ENCODE results near the gene DCC.

Gene DCC

GRCh38 chr18:53101536-53102105 lies 761.6 kb downstream of the DCC start:
- Histone ChIP-seq H3K4me1 (ENCODE audit: control insufficient read depth, insufficient read depth, low read length) (no peaks in the 10 kb centered on the region), H3K36me3 (ENCODE audit: control insufficient read depth, insufficient read depth, low read length, severe bottlenecking) (no peaks in the 10 kb centered on the region), H3K9ac (ENCODE audit: low read length) (no peak overlapping the region), H3K9me3 (ENCODE audit: control insufficient read depth, low read length) (no peaks in the 10 kb centered on the region), H3K27me3 (replicated peaks; ENCODE audit: control insufficient read depth, insufficient read depth, low read length) (no peaks in the 10 kb centered on the region), H3K4me3 (ENCODE audit: low read length) (no peak overlapping the region)
- no peak for DNase-seq (ENCODE audit: low read depth)

GRCh38 chr18:53114441-53114840 lies 774.4 kb downstream of the DCC start:
- Histone ChIP-seq H3K36me3 (ENCODE audit: control insufficient read depth, insufficient read depth, low read length, severe bottlenecking) (no peaks in the 10 kb centered on the region), H3K4me1 (ENCODE audit: control insufficient read depth, insufficient read depth, low read length) (no peaks in the 10 kb centered on the region), H3K4me3 (ENCODE audit: low read length) (no peak overlapping the region), H3K9me3 (ENCODE audit: control insufficient read depth, low read length) (peaks cover 4% of the 10 kb centered on the region), H3K27me3 (replicated peaks; ENCODE audit: control insufficient read depth, insufficient read depth, low read length) (no peaks in the 10 kb centered on the region), H3K9ac (ENCODE audit: low read length) (no peak overlapping the region)
- DNase-seq (ENCODE audit: low read depth) = no peak

GRCh38 chr18:53115876-53116585 lies 776.0 kb downstream of the DCC start:
- H3K4me1 ChIP-seq (ENCODE audit: control insufficient read depth, insufficient read depth, low read length) = no peaks in the 10 kb centered on the region
- H3K4me3 ChIP-seq (ENCODE audit: low read length) = peak overlapping the region; percentile 71
- no peaks in the 10 kb centered on the region for H3K27me3 ChIP-seq (replicated peaks; ENCODE audit: control insufficient read depth, insufficient read depth, low read length)
- DNase-seq (ENCODE audit: low read depth) = no peak
- H3K9me3 ChIP-seq (ENCODE audit: control insufficient read depth, low read length) = no peaks in the 10 kb centered on the region
- no peak overlapping the region for H3K9ac ChIP-seq (ENCODE audit: low read length)
- H3K36me3 ChIP-seq (ENCODE audit: control insufficient read depth, insufficient read depth, low read length, severe bottlenecking) = no peaks in the 10 kb centered on the region

GRCh38 chr18:53117851-53118250 lies 777.9 kb downstream of the DCC start:
- no peaks in the 10 kb centered on the region for H3K27me3 ChIP-seq (replicated peaks; ENCODE audit: control insufficient read depth, insufficient read depth, low read length)
- no peak overlapping the region for H3K4me3 ChIP-seq (ENCODE audit: low read length)
- H3K9ac ChIP-seq (ENCODE audit: low read length) = no peak overlapping the region
- no peak for DNase-seq (ENCODE audit: low read depth)
- H3K9me3 ChIP-seq (ENCODE audit: control insufficient read depth, low read length) = no peaks in the 10 kb centered on the region
- no peaks in the 10 kb centered on the region for H3K36me3 ChIP-seq (ENCODE audit: control insufficient read depth, insufficient read depth, low read length, severe bottlenecking)
- no peaks in the 10 kb centered on the region for H3K4me1 ChIP-seq (ENCODE audit: control insufficient read depth, insufficient read depth, low read length)

- H3K27me3 ChIP-seq (replicated peaks; ENCODE audit: control insufficient read depth, insufficient read depth, low read length) = no peaks in the 10 kb centered on the region
- H3K4me3 ChIP-seq (ENCODE audit: low read length) = no peak overlapping the region
- H3K4me1 ChIP-seq (ENCODE audit: control insufficient read depth, insufficient read depth, low read length) = no peaks in the 10 kb centered on the region
- no peaks in the 10 kb centered on the region for H3K36me3 ChIP-seq (ENCODE audit: control insufficient read depth, insufficient read depth, low read length, severe bottlenecking)
- no peak overlapping the region for H3K9ac ChIP-seq (ENCODE audit: low read length)
- no peak for DNase-seq (ENCODE audit: low read depth)
- H3K9me3 ChIP-seq (ENCODE audit: control insufficient read depth, low read length) = no peaks in the 10 kb centered on the region
Measured at GRCh38 chr18:53126210-53126609, 786.2 kb downstream of the DCC start.

DNA sequence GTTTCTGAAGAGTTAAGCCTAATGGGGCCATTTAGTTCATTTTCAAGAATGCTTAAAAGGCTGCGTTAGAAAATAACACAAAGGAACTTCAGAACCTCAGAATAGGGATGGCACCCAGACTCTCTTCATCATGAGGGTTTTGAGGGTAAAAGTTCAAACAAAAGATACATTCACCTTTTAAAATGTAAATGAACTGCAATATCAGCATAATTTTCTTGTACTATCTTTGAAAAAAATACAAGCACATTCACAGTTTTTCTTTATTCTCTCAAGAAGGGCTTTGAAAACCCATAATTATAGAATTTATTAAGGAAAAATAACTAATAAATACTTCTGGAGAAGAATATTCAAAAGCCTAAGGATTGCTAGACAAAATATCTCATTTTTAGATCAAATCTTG lies 791.0 kb downstream of the DCC start:
- Histone ChIP-seq H3K4me3 (ENCODE audit: low read length) (no peak overlapping the region), H3K27me3 (replicated peaks; ENCODE audit: control insufficient read depth, insufficient read depth, low read length) (no peaks in the 10 kb centered on the region), H3K9me3 (ENCODE audit: control insufficient read depth, low read length) (no peaks in the 10 kb centered on the region), H3K9ac (ENCODE audit: low read length) (no peak overlapping the region), H3K4me1 (ENCODE audit: control insufficient read depth, insufficient read depth, low read length) (no peaks in the 10 kb centered on the region), H3K36me3 (ENCODE audit: control insufficient read depth, insufficient read depth, low read length, severe bottlenecking) (no peaks in the 10 kb centered on the region)
- DNase-seq (ENCODE audit: low read depth) = no peak

DNA sequence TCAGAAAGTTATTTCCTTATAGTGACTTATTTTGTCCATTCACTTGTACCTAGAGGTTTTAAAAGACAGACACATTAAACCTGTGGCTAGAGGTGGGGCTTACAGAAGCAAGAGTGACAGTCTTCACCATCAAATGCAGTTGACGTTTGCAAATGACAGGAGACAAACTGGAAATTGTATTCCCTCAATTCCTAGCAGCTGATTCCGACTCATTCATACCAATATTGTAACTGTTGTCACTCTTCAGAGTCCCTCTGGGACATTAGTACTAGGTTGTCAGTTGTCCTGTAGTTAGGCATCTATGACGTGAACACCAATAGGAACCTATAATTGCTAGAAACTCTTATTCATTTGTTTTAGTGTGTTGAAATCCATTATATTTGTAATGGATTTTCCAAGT lies 794.7 kb downstream of the DCC start:
- peaks cover 5% of the 10 kb centered on the region for H3K9me3 ChIP-seq (ENCODE audit: control insufficient read depth, low read length)
- no peaks in the 10 kb centered on the region for H3K36me3 ChIP-seq (ENCODE audit: control insufficient read depth, insufficient read depth, low read length, severe bottlenecking)
- no peaks in the 10 kb centered on the region for H3K4me1 ChIP-seq (ENCODE audit: control insufficient read depth, insufficient read depth, low read length)
- DNase-seq (ENCODE audit: low read depth) = no peak
- no peak overlapping the region for H3K4me3 ChIP-seq (ENCODE audit: low read length)
- no peaks in the 10 kb centered on the region for H3K27me3 ChIP-seq (replicated peaks; ENCODE audit: control insufficient read depth, insufficient read depth, low read length)
- H3K9ac ChIP-seq (ENCODE audit: low read length) = no peak overlapping the region

GRCh38 chr18:53135654-53136053 lies 795.7 kb downstream of the DCC start:
- Histone ChIP-seq H3K4me1 (ENCODE audit: control insufficient read depth, insufficient read depth, low read length) (no peaks in the 10 kb centered on the region), H3K36me3 (ENCODE audit: control insufficient read depth, insufficient read depth, low read length, severe bottlenecking) (no peaks in the 10 kb centered on the region), H3K9ac (ENCODE audit: low read length) (no peak overlapping the region), H3K4me3 (ENCODE audit: low read length) (no peak overlapping the region), H3K9me3 (ENCODE audit: control insufficient read depth, low read length) (peaks cover 5% of the 10 kb centered on the region), H3K27me3 (replicated peaks; ENCODE audit: control insufficient read depth, insufficient read depth, low read length) (no peaks in the 10 kb centered on the region)
- no peak for DNase-seq (ENCODE audit: low read depth)

- Histone ChIP-seq H3K4me3 (ENCODE audit: low read length) (no peak overlapping the region), H3K9me3 (ENCODE audit: control insufficient read depth, low read length) (peaks cover 5% of the 10 kb centered on the region), H3K9ac (ENCODE audit: low read length) (no peak overlapping the region), H3K36me3 (ENCODE audit: control insufficient read depth, insufficient read depth, low read length, severe bottlenecking) (no peaks in the 10 kb centered on the region), H3K27me3 (replicated peaks; ENCODE audit: control insufficient read depth, insufficient read depth, low read length) (no peaks in the 10 kb centered on the region), H3K4me1 (ENCODE audit: control insufficient read depth, insufficient read depth, low read length) (no peaks in the 10 kb centered on the region)
- DNase-seq (ENCODE audit: low read depth) = no peak
Measured at GRCh38 chr18:53139746-53140500, 799.9 kb downstream of the DCC start.

- Histone ChIP-seq H3K9me3 (ENCODE audit: control insufficient read depth, low read length) (peaks cover 4% of the 10 kb centered on the region), H3K4me1 (ENCODE audit: control insufficient read depth, insufficient read depth, low read length) (no peaks in the 10 kb centered on the region), H3K9ac (ENCODE audit: low read length) (no peak overlapping the region), H3K36me3 (ENCODE audit: control insufficient read depth, insufficient read depth, low read length, severe bottlenecking) (no peaks in the 10 kb centered on the region), H3K4me3 (ENCODE audit: low read length) (no peak overlapping the region), H3K27me3 (replicated peaks; ENCODE audit: control insufficient read depth, insufficient read depth, low read length) (no peaks in the 10 kb centered on the region)
- DNase-seq (ENCODE audit: low read depth) = no peak
Measured at GRCh38 chr18:53142005-53142404, 802.0 kb downstream of the DCC start.

- Histone ChIP-seq H3K4me1 (ENCODE audit: control insufficient read depth, insufficient read depth, low read length) (no peaks in the 10 kb centered on the region), H3K36me3 (ENCODE audit: control insufficient read depth, insufficient read depth, low read length, severe bottlenecking) (no peaks in the 10 kb centered on the region), H3K27me3 (replicated peaks; ENCODE audit: control insufficient read depth, insufficient read depth, low read length) (no peaks in the 10 kb centered on the region), H3K9me3 (ENCODE audit: control insufficient read depth, low read length) (no peaks in the 10 kb centered on the region), H3K4me3 (ENCODE audit: low read length) (no peak overlapping the region), H3K9ac (ENCODE audit: low read length) (no peak overlapping the region)
- DNase-seq (ENCODE audit: low read depth) = no peak
Measured at GRCh38 chr18:53147472-53147871, 807.5 kb downstream of the DCC start.

Data from adipocyte (in vitro differentiated cells).